Small intestine (tissue), 7 donors: ENCODE data around the gene NFIX. TPM values are rescaled to one million over a fixed set of nuclear protein-coding genes. Genes with fewer than 3 reads are reported as not detected.

Experiments used
- DNase-seq, 2 donors: peaks; one replicate each; pipeline versions ENCODE4 v3.0.0 to v3.0.0-alpha.2; 2013
- FAIRE-seq: peaks from 2 replicates; lab custom pipeline; 2012; peaks lifted over from hg19 to GRCh38; lab: Jason Lieb, UNC
- H3K27ac ChIP-seq, 3 donors: one replicate each; pipeline ENCODE4 v1.5.1; 2013; ENCODE audit warnings: low read length in 2 of 3, mild to moderate bottlenecking in 2 of 3, control low read depth in 1 of 3, inconsistent platforms in 1 of 3, low read depth in 1 of 3, moderate library complexity in 1 of 3
- H3K27me3 ChIP-seq, 3 donors: one replicate each; pipeline ENCODE4 v1.6.1; 2013; ENCODE audit warnings: low read length in 3 of 3, inconsistent platforms in 1 of 3; ENCODE audit not compliant: control insufficient read depth in 3 of 3, insufficient read depth in 3 of 3
- H3K36me3 ChIP-seq, 3 donors: one replicate each; pipeline ENCODE4 v1.6.1; 2013; ENCODE audit warnings: low read length in 3 of 3, inconsistent platforms in 1 of 3, low read depth in 1 of 3, mild to moderate bottlenecking in 1 of 3, moderate library complexity in 1 of 3; ENCODE audit not compliant: control insufficient read depth in 3 of 3, insufficient read depth in 2 of 3
- H3K4me1 ChIP-seq, 3 donors: one replicate each; pipeline ENCODE4 v1.6.1; 2013; ENCODE audit warnings: low read length in 2 of 3, inconsistent platforms in 1 of 3, low read depth in 1 of 3, mild to moderate bottlenecking in 1 of 3, moderate library complexity in 1 of 3; ENCODE audit not compliant: control insufficient read depth in 3 of 3, insufficient read depth in 2 of 3
- H3K4me3 ChIP-seq, 3 donors: one replicate each; pipeline ENCODE4 v1.5.1; 2013; ENCODE audit warnings: low read length in 3 of 3, control low read depth in 1 of 3, inconsistent platforms in 1 of 3, low read depth in 1 of 3, mild to moderate bottlenecking in 1 of 3, moderate library complexity in 1 of 3
- H3K9me3 ChIP-seq, 2 donors: one replicate each; pipeline ENCODE4 v1.6.1; 2013; ENCODE audit warnings: low read depth in 1 of 2, low read length in 1 of 2; ENCODE audit not compliant: control insufficient read depth in 2 of 2, insufficient read depth in 1 of 2
- WGBS, 3 donors: extraction: QIAGEN DNeasy Blood & Tissue Kit; methylation state at CpG; one replicate each; pipeline ENCODE4 v1.1.7; 2013; 5-methylcytosine and 5-hydroxymethylcytosine counted together
- polyA plus RNA-seq, 4 donors: library from polyadenylated mRNA; stranded (reverse) in 3 of 4; unstranded in 1 of 4; fragments of 200-250 nt in 3 of 4; fragments of 120-200 nt in 1 of 4; gene quantifications; one replicate each; pipeline versions ENCODE4 v1.2.1 to v1.2.3, GENCODE V29; 2013
- donor health status: healthy with polysubstance abuse.
- donor health status: control.
- donor health status: control.
- donor health status: Bipolar disorder and iron deficiency.
- donor health status: healthy.

Gene NFIX
- polyA plus RNA-seq, 4 donors, result 2.9 to 31.4 (median 10.0) TPM

DNA sequence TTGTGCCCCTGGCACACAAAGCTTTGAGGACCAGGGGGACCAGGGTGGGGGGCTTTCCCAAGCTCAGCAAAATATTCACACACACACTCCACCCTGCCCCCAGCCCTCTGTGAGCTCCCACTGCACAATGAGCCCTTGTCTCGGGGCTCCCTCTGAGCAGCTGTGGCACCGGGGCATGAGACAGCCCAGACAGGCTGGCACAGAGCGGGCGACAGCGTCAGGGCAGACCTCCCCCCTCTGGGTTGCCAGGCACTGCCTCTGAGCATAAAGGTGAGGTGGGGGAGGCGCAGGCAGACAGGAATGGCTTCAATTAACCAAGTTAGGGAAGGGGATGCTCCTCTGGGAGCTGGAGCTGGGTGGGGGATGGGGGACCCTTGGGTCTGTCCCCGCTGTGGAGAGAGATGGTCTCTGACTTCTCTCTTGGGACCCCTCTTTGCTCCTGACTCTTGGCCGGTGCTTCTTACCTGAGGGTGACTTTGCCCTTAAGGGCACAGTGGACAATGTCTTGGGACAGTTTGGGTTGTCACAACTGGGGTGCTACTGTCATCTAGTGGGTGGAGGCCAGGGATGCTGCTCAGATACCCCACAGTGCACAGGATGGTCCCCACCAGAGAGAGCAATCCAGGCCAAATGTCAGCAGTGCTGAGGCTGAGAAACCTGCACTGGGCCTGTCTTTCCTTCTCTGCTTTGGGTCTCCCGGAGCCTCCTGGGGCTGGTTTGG, 77.1 kb downstream of the NFIX start:
- Histone ChIP-seq H3K4me3 (no peak overlapping the region), H3K4me1 (peaks cover 0 to 29% (median 3%) of the 10 kb centered on the region in 3 donors), H3K27me3 (peaks cover 0 to 3% (median 0%) of the 10 kb centered on the region in 3 donors), H3K27ac (no peak overlapping the region), H3K9me3 (no peaks in the 10 kb centered on the region), H3K36me3 (peaks cover 0 to 27% (median 0%) of the 10 kb centered on the region in 3 donors)
- FAIRE-seq (no peak), DNase-seq (no peak)
- 77 to 85% (median 82%) methylated on average over 8 to 9 of the region's 9 CpGs for WGBS, 3 donors

DNA sequence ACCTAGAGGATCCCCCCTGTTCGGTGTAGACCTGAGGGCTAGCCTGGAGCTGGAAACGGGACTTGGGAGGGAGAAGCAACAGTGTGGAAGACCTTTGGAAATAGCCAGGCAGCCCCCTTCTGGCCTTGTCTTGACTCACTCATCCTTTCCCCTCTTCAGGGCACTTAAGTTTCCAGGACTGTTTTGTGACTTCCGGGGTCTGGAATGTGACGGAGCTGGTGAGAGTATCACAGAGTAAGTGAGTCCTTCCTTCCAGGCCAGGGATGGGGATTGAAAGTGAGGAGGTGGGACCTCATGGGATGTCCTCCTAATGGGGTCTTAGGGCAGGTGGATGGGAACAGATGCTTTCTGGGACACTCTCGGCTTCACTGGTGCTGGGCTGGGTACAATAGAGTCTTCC, 78.0 kb downstream of the NFIX start:
- no peak overlapping the region for H3K27ac ChIP-seq
- DNase-seq (no peak), FAIRE-seq (no peak)
- no peak overlapping the region for H3K4me3 ChIP-seq
- H3K4me1 ChIP-seq, result peaks cover 0 to 28% (median 3%) of the 10 kb centered on the region in 3 donors
- H3K36me3 ChIP-seq, result peaks cover 0 to 33% (median 0%) of the 10 kb centered on the region in 3 donors
- H3K9me3 ChIP-seq, result no peaks in the 10 kb centered on the region
- H3K27me3 ChIP-seq, result peaks cover 0 to 3% (median 0%) of the 10 kb centered on the region in 3 donors
- 88 to 89% (median 89%) methylated on average over 5 of the region's 5 CpGs for WGBS, 3 donors

DNA sequence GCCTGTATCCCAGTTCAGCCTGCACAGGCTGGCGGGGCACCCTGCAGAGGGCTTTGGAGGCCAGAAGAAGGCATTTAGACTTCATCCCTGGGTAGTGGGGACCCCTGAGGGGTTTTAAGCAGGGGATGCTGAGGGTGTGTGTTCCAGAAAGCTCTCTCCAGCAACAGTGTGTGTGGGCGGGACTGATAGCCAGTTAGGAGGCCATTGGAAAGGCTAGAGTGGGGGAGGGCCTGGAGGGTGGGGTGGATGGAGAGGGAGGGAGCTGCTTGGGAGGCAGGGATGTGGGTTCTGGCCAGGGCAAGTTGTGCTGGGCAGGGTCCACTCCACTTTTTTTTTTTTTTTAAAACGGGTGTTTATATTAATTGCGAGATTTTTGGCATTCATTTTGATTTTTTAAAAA, 79.1 kb downstream of the NFIX start:
- 74 to 93% (median 90%) methylated on average over 4 of the region's 4 CpGs for WGBS, 3 donors
- FAIRE-seq (no peak), DNase-seq (no peak)
- H3K27me3 ChIP-seq, result peaks cover 0 to 3% (median 0%) of the 10 kb centered on the region in 3 donors
- H3K27ac ChIP-seq, result no peak overlapping the region
- peaks cover 0 to 33% (median 0%) of the 10 kb centered on the region in 3 donors for H3K36me3 ChIP-seq
- H3K9me3 ChIP-seq, result no peaks in the 10 kb centered on the region
- H3K4me3 ChIP-seq, result no peak overlapping the region
- H3K4me1 ChIP-seq, result peaks cover 7 to 28% (median 7%) of the 10 kb centered on the region in 3 donors

DNA sequence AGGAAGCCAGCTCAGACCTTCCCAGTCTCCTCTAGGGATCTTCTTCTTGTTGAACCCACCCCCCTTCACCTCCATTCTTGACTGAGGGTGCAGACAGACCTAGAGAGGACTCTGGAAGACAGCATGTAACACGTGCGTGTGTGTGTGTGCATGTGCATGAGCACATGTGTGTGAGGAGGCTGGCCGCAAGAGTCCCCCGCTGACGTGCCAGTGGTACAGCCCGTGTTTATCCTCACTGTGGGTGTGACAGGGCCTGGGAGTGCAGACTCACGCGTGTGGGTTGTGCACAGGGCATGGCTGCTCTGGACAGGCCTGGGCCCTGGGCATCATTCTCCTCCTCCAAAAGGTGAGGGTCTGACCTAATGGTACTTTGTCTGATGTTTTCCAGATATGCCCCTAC, 81.0 kb downstream of the NFIX start:
- no peak for FAIRE-seq
- peaks cover 0 to 3% (median 0%) of the 10 kb centered on the region in 3 donors for H3K27me3 ChIP-seq
- H3K4me1 ChIP-seq, result peaks cover 7 to 28% (median 9%) of the 10 kb centered on the region in 3 donors
- no peak overlapping the region for H3K4me3 ChIP-seq
- DNase-seq, result no peak
- 71 to 82% (median 78%) methylated on average over 8 of the region's 8 CpGs for WGBS, 3 donors
- H3K9me3 ChIP-seq, result no peaks in the 10 kb centered on the region
- peaks cover 0 to 35% (median 0%) of the 10 kb centered on the region in 3 donors for H3K36me3 ChIP-seq
- H3K27ac ChIP-seq, result no peak overlapping the region

DNA sequence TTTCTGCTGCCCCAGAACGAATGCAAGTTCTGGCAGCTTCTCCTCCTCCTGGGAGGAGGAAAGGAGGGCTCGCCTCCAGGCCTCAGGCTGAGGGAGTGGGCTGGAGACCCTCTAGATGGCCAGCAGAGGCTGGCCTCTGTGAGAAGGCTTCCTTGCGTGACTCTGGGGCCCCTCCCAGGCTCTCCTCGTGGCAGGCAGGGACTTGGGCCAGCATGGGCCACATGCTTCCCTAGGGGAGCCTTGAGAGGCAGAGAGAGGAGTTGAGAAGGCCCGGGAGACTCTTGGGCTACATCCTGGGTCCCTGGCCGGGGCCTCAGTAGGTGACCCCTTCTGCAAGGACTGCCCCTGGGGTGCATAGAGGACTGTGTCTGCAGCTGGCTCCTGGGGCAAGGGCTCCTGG, 81.5 kb downstream of the NFIX start:
- 54 to 65% (median 57%) methylated on average over 5 to 6 of the region's 6 CpGs for WGBS, 3 donors
- Histone ChIP-seq H3K9me3 (no peaks in the 10 kb centered on the region), H3K27me3 (peaks cover 0 to 3% (median 0%) of the 10 kb centered on the region in 3 donors), H3K36me3 (peaks cover 0 to 40% (median 0%) of the 10 kb centered on the region in 3 donors), H3K4me1 (peaks cover 7 to 28% (median 9%) of the 10 kb centered on the region in 3 donors), H3K4me3 (no peak overlapping the region), H3K27ac (no peak overlapping the region)
- FAIRE-seq, result no peak
- DNase-seq, result no peak

DNA sequence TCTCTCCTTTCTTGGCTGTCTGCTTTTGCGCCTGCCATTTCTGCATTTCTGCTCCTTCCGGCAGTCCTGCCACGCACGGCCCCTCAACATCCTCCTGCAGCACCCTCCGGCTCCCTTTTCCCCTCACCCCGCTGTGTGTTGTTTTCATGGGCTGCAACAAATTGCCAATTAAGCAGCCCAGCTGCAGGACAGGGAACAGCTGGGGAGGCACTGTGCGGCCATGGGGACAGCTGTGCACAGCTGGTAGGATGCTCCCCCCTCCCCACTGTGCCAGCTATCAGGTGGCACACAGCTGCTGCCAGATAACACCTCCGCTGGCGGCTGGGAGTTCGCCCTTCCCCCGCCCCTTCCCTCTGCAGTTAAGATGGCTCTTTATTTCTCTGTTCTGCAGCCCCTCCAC, 82.0 kb downstream of the NFIX start:
- FAIRE-seq (no peak), DNase-seq (no peak)
- H3K27me3 ChIP-seq, result peaks cover 0 to under 1% (median 0%) of the 10 kb centered on the region in 3 donors
- H3K4me1 ChIP-seq, result peaks cover 7 to 28% (median 9%) of the 10 kb centered on the region in 3 donors
- H3K27ac ChIP-seq, result no peak overlapping the region
- H3K4me3 ChIP-seq, result no peak overlapping the region
- no peaks in the 10 kb centered on the region for H3K9me3 ChIP-seq
- peaks cover 0 to 39% (median 0%) of the 10 kb centered on the region in 3 donors for H3K36me3 ChIP-seq
- 50 to 62% (median 51%) methylated on average over 11 of the region's 11 CpGs for WGBS, 3 donors

DNA sequence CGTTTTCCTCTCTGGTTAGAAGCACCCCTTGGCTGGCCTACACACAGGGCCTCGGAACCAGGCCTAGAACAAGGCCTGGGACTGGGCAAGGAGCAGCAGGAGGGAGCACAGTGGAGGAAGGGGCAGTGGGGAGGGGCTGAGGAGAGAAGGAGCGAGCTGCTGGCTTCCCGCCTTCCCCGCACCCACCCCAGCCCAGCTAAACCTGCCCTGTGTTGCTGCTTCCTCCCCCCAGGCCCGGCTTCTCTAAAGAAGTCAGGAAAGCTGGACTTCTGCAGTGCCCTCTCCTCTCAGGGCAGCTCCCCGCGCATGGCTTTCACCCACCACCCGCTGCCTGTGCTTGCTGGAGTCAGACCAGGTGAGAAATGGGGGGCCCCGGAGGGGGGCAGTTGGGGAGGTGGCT, 83.1 kb downstream of the NFIX start:
- Histone ChIP-seq H3K4me3 (no peak overlapping the region), H3K36me3 (peaks cover 0 to 36% (median 0%) of the 10 kb centered on the region in 3 donors), H3K27me3 (no peaks in the 10 kb centered on the region), H3K4me1 (peaks cover 7 to 34% (median 9%) of the 10 kb centered on the region in 3 donors), H3K27ac (peak overlapping the region; percentile 0 to 86 (median 71)), H3K9me3 (no peaks in the 10 kb centered on the region)
- 57 to 73% (median 63%) methylated on average over 7 to 10 of the region's 10 CpGs for WGBS, 3 donors
- DNase-seq, result no peak
- FAIRE-seq, result no peak

DNA sequence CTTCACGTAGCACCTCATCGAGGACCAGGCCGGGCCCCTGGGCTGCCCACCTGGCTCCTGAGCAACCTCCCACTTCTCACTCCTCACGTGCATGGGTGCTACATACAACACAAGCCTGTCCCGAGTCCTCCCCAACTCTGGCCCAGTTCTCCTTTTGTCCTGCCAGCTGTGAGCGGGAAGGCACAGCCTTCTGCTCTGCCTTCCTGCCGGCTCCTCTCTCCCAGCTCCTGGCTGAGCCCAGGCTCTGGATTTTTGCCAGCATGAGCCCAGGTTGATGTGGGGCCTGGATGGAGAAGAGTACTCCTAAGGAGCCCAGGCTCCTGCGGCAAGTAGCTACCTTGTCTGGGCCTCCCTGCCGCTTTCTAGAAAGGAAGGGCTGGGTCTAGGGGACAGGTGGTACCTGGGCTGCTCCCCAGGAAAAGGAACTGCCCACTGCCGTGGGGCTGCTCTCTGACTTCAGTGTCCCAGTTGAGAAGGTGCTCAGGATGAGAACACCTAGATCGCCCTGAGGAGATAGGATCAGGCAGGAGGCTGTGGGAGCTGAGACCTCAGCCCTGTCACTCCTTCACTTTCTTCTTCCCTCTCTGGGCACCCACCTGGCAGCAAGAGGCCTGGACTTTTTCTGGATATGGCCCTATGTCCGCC, 83.7 kb downstream of the NFIX start:
- H3K27ac ChIP-seq, result peak overlapping the region; percentile 45 to 86 (median 71)
- peak in 1 of 2 donors; percentile 44 for DNase-seq
- H3K9me3 ChIP-seq, result no peaks in the 10 kb centered on the region
- WGBS, 3 donors, result 30 to 50% (median 42%) methylated on average over 11 to 12 of the region's 12 CpGs
- H3K4me1 ChIP-seq, result peaks cover 7 to 34% (median 9%) of the 10 kb centered on the region in 3 donors
- H3K27me3 ChIP-seq, result no peaks in the 10 kb centered on the region
- no peak overlapping the region for H3K4me3 ChIP-seq
- no peak for FAIRE-seq
- peaks cover 0 to 36% (median 0%) of the 10 kb centered on the region in 3 donors for H3K36me3 ChIP-seq
